CD14-positive monocyte (primary cell): ENCODE measurements around the gene LIMK2. TPM values are rescaled to one million over a fixed set of nuclear protein-coding genes. Genes with fewer than 3 reads are reported as not detected.

Experiments used
- DNase-seq, 3 donors: peaks; one replicate each; pipeline ENCODE4 v3.0.0-alpha.2; 2011 to 2022
- H2AFZ ChIP-seq: 2 replicates; pipeline ENCODE4 v1.6.0; 2012; ENCODE audit warnings: mild to moderate bottlenecking, low read depth, low read length, inconsistent platforms; ENCODE audit not compliant: insufficient read depth, poor library complexity, severe bottlenecking
- H3K27ac ChIP-seq, 2 donors: 1 replicate in 1 of 2; 2 replicates in 1 of 2; pipeline ENCODE4 v1.5.1; 2012 to 2013; ENCODE audit warnings: low read length in 2 of 2, control low read depth in 1 of 2, inconsistent platforms in 1 of 2, low read depth in 1 of 2, mild to moderate bottlenecking in 1 of 2
- H3K27me3 ChIP-seq, 2 donors: one replicate each; pipeline versions ENCODE4 v1.6.0 to v1.6.1; 2011 to 2013; ENCODE audit warnings: low read length in 2 of 2; ENCODE audit not compliant: control insufficient read depth in 2 of 2, insufficient read depth in 2 of 2
- H3K36me3 ChIP-seq, 2 donors: replicated peaks in 1 of 2; 1 replicate in 1 of 2; 2 replicates in 1 of 2; pipeline versions ENCODE4 v1.5.1 to v1.6.1; 2012 to 2013; ENCODE audit warnings: low read length in 2 of 2, control low read depth in 1 of 2, inconsistent platforms in 1 of 2, mild to moderate bottlenecking in 1 of 2; ENCODE audit not compliant: insufficient read depth in 2 of 2, control insufficient read depth in 1 of 2
- H3K4me1 ChIP-seq, 2 donors: 1 replicate in 1 of 2; 2 replicates in 1 of 2; pipeline versions ENCODE4 v1.5.1 to v1.6.1; 2012 to 2013; ENCODE audit warnings: low read length in 2 of 2, control low read depth in 1 of 2, inconsistent platforms in 1 of 2, mild to moderate bottlenecking in 1 of 2, moderate library complexity in 1 of 2; ENCODE audit not compliant: insufficient read depth in 2 of 2, control insufficient read depth in 1 of 2
- H3K4me2 ChIP-seq: replicated peaks from 2 replicates; pipeline ENCODE3; 2012; ENCODE audit warnings: low read length, moderate library complexity, mild to moderate bottlenecking; ENCODE audit not compliant: poor library complexity, severe bottlenecking; ENCODE audit errors: extremely low read depth
- H3K4me3 ChIP-seq, 3 experiments: fragments of 200-600 bp in 1 of 3; sonication (generic) in 1 of 3; replicated peaks in 1 of 3; 1 replicate in 2 of 3; 2 replicates in 1 of 3; pipeline ENCODE4 v1.5.1; 2011 to 2013; ENCODE audit warnings: low read length in 3 of 3, mild to moderate bottlenecking in 3 of 3, control low read depth in 2 of 3, low read depth in 2 of 3, inconsistent platforms in 1 of 3, moderate library complexity in 1 of 3
- H3K79me2 ChIP-seq: 2 replicates; pipeline ENCODE4 v1.6.0; 2012; ENCODE audit warnings: mild to moderate bottlenecking, control low read depth, inconsistent platforms, low read length, moderate library complexity; ENCODE audit not compliant: insufficient read depth
- H3K9ac ChIP-seq: 2 replicates; pipeline ENCODE4 v1.6.0; 2017; ENCODE audit warnings: low read length, mild to moderate bottlenecking; ENCODE audit not compliant: insufficient read depth, poor library complexity, severe bottlenecking
- H3K9me3 ChIP-seq, 2 donors: replicated peaks in 1 of 2; 1 replicate in 1 of 2; 2 replicates in 1 of 2; pipeline versions ENCODE4 v1.5.1 to v1.6.1; 2012 to 2013; ENCODE audit warnings: low read length in 2 of 2, control low read depth in 1 of 2; ENCODE audit not compliant: control insufficient read depth in 1 of 2, insufficient read depth in 1 of 2
- H4K20me1 ChIP-seq: 2 replicates; pipeline ENCODE4 v1.6.0; 2012; ENCODE audit warnings: mild to moderate bottlenecking, low read length, control low read depth, moderate library complexity; ENCODE audit not compliant: insufficient read depth
- H3K27ac Mint-ChIP-seq, 7 donors: one replicate each; pipeline ENCODE4 v1.8.0; 2020; ENCODE audit warnings: mild to moderate bottlenecking in 7 of 7, mixed read lengths in 7 of 7, moderate library complexity in 6 of 7, inconsistent platforms in 2 of 7
- H3K27me3 Mint-ChIP-seq, 3 donors: one replicate each; pipeline ENCODE4 v1.8.0; 2021 to 2022; ENCODE audit warnings: low read depth in 3 of 3, mild to moderate bottlenecking in 3 of 3, mixed read lengths in 3 of 3, moderate library complexity in 3 of 3, inconsistent platforms in 1 of 3
- H3K36me3 Mint-ChIP-seq, 2 donors: one replicate each; pipeline ENCODE4 v1.8.0; 2020; ENCODE audit warnings: mixed read lengths in 2 of 2, inconsistent platforms in 1 of 2, mild to moderate bottlenecking in 1 of 2
- H3K4me1 Mint-ChIP-seq: one replicate; pipeline ENCODE4 v1.8.0; 2020; ENCODE audit warnings: mild to moderate bottlenecking, mixed read lengths
- H3K4me3 Mint-ChIP-seq, 2 donors: one replicate each; pipeline ENCODE4 v1.8.0; 2020; ENCODE audit warnings: mild to moderate bottlenecking in 2 of 2, mixed read lengths in 2 of 2, moderate library complexity in 1 of 2
- H3K9me3 Mint-ChIP-seq, 7 donors: one replicate each; pipeline ENCODE4 v1.8.0; 2020 to 2022; ENCODE audit warnings: mixed read lengths in 7 of 7, mild to moderate bottlenecking in 6 of 7, moderate library complexity in 6 of 7, inconsistent platforms in 2 of 7
- WGBS: methylation state at CpG from one replicate; pipeline ENCODE4 v1.1.5; 2013; ENCODE audit warnings: missing lambda C conversion rate; ENCODE audit not compliant: insufficient coverage; 5-methylcytosine and 5-hydroxymethylcytosine counted together
- intact Hi-C, 2 donors: fragments of 100-400 bp; cut with micrococcal nuclease; formaldehyde crosslinking; loops; one replicate each; pipeline versions ENCODE4 v1.15.0 to v1.15.1; 2023
- polyA plus RNA-seq, 3 donors: library from polyadenylated mRNA; depleted of rRNA in 1 of 3; unstranded in 2 of 3; stranded (reverse) in 1 of 3; fragments of 300-500 nt in 2 of 3; fragments of >200 nt in 1 of 3; fragmentation: Illumina TruSeq in 2 of 3; gene quantifications; 1 replicate in 2 of 3; 2 replicates in 1 of 3; pipeline ENCODE4 v1.2.3, GENCODE V29; 2012 to 2021
- small RNA-seq: library from RNA; depleted of rRNA; stranded (forward); fragments of <200 nt; gene quantifications from one replicate; pipeline ENCODE3, GENCODE V24; 2012; ENCODE audit warnings: low read depth; ENCODE audit not compliant: insufficient read length
- TF ChIP-seq, protein P1 (sequence below): fragments of 200-600 bp; IDR thresholded peaks from one replicate; pipeline ENCODE4 v1.8.0; 2022; ENCODE audit warnings: antibody characterized with exemption, mild to moderate bottlenecking

The LIMK2 gene
- polyA plus RNA-seq, 3 donors = 5.5 to 14.2 (median 10.1) TPM

DNA sequence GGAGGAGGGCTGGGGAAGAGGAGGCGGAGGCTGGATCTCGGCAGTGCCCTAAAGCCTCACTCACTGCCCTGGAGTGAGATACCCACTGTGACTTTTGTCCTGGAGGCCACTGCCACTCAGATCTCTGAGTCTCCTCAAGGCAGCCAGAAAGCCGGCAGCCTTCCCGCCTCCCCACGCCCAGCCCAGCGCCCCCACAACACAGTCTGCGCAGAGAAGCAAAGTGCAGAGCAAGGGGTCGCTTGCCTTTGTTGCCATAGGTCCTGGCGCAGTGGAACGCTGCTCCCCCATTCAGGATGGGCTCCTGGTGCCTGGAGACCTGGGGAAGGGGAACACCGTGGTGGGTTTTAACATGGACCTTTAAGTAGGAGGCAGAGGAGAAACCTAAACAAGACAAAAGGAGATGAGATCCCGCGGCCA, 116.5 kb downstream of the LIMK2 start:
- peak overlapping the region in 1 of 7 donors; percentile 28 for H3K27ac Mint-ChIP-seq
- WGBS = 97% methylated on average over 9 of the region's 13 CpGs

GRCh38 chr22:31329029-31329428, 116.9 kb downstream of the LIMK2 start:
- Mint-ChIP-seq H3K9me3 (peaks cover 0 to 2% (median 0%) of the 10 kb centered on the region in 7 donors), H3K27me3 (peaks cover 0 to 4% (median 0%) of the 10 kb centered on the region in 3 donors), H3K36me3 (peaks cover 87 to 96% of the 10 kb centered on the region in 2 donors), H3K4me3 (no peak overlapping the region), H3K27ac (peak overlapping the region in 1 of 7 donors; percentile 28), H3K4me1 (no peaks in the 10 kb centered on the region)
- intact Hi-C loops = no loop called here
- no peak for DNase-seq
- Histone ChIP-seq H3K9me3 (no peaks in the 10 kb centered on the region), H3K9ac (no peak overlapping the region), H3K27ac (no peak overlapping the region), H4K20me1 (peaks cover 6% of the 10 kb centered on the region), H3K4me1 (no peaks in the 10 kb centered on the region), H3K4me3 (no peak overlapping the region), H3K79me2 (no peaks in the 10 kb centered on the region), H3K4me2 (no peak overlapping the region), H2AFZ (no peak overlapping the region), H3K27me3 (no peaks in the 10 kb centered on the region), H3K36me3 (peaks cover 90 to 100% of the 10 kb centered on the region in 2 donors)
- TF ChIP-seq, protein P1, sequence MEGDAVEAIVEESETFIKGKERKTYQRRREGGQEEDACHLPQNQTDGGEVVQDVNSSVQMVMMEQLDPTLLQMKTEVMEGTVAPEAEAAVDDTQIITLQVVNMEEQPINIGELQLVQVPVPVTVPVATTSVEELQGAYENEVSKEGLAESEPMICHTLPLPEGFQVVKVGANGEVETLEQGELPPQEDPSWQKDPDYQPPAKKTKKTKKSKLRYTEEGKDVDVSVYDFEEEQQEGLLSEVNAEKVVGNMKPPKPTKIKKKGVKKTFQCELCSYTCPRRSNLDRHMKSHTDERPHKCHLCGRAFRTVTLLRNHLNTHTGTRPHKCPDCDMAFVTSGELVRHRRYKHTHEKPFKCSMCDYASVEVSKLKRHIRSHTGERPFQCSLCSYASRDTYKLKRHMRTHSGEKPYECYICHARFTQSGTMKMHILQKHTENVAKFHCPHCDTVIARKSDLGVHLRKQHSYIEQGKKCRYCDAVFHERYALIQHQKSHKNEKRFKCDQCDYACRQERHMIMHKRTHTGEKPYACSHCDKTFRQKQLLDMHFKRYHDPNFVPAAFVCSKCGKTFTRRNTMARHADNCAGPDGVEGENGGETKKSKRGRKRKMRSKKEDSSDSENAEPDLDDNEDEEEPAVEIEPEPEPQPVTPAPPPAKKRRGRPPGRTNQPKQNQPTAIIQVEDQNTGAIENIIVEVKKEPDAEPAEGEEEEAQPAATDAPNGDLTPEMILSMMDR = no peak
- 90% methylated on average over 4 of the region's 4 CpGs for WGBS

More for the DNA sequence above, 116.5 kb downstream of the LIMK2 start:
- peaks cover 0 to 4% (median 0%) of the 10 kb centered on the region in 3 donors for H3K27me3 Mint-ChIP-seq
- H3K4me3 Mint-ChIP-seq = no peak overlapping the region
- Histone ChIP-seq H3K9me3 (no peaks in the 10 kb centered on the region), H3K36me3 (peaks cover 86 to 100% of the 10 kb centered on the region in 2 donors), H3K27me3 (no peaks in the 10 kb centered on the region), H3K9ac (peak overlapping the region; percentile 4), H2AFZ (no peak overlapping the region), H3K27ac (no peak overlapping the region), H3K79me2 (no peaks in the 10 kb centered on the region), H4K20me1 (peaks cover 6% of the 10 kb centered on the region), H3K4me2 (no peak overlapping the region), H3K4me1 (no peaks in the 10 kb centered on the region), H3K4me3 (no peak overlapping the region)
- intact Hi-C loops = no loop called here
- H3K36me3 Mint-ChIP-seq = peaks cover 83 to 96% of the 10 kb centered on the region in 2 donors
- DNase-seq = no peak
- TF ChIP-seq, protein P1 = no peak
- H3K9me3 Mint-ChIP-seq = peaks cover 0 to 2% (median 0%) of the 10 kb centered on the region in 7 donors
- no peaks in the 10 kb centered on the region for H3K4me1 Mint-ChIP-seq

Small RNAs within 50 kb of the gene (small RNA-seq; reads per million reads assigned to genes)
- not detected for gene RF00019
- gene RNA5SP496 = not detected
- gene RNU6-1128P = not detected

Other genes with a start within 250 kb of the LIMK2 start
- gene MORC2, start 243.5 kb upstream of the LIMK2 start, polyA plus RNA-seq = 1 to 10 TPM; 2.1 to 6.0 (median 2.4) TPM
- 10 to 100 TPM in 2 of 3 donors, 1 to 10 TPM in 1; 9.9 to 81.3 (median 13.9) TPM for gene TUG1, start 243.0 kb upstream of the LIMK2 start, polyA plus RNA-seq
- gene SMTN, start 131.0 kb upstream of the LIMK2 start, polyA plus RNA-seq = 10 to 100 TPM in 1 of 3 donors, under 1 TPM in 2; 0.87 to 13.3 (median 0.88) TPM
- gene SELENOM, start 104.7 kb upstream of the LIMK2 start, polyA plus RNA-seq = 1 to 10 TPM; 3.2 to 7.6 (median 3.4) TPM
- gene INPP5J, start 89.3 kb upstream of the LIMK2 start, polyA plus RNA-seq = under 1 TPM in 1 of 3 donors, not detected in 2; 0.03 TPM
- not detected for gene PLA2G3, start 71.8 kb upstream of the LIMK2 start, polyA plus RNA-seq
- gene RNF185, start 52.1 kb upstream of the LIMK2 start, polyA plus RNA-seq = 10 to 100 TPM; 16.0 to 26.5 (median 26.1) TPM
- gene PIK3IP1, start 80.2 kb downstream of the LIMK2 start, polyA plus RNA-seq = 10 to 100 TPM; 21.8 to 37.3 (median 21.9) TPM
- gene PATZ1, start 134.0 kb downstream of the LIMK2 start, polyA plus RNA-seq = 10 to 100 TPM in 1 of 3 donors, 1 to 10 TPM in 2; 1.8 to 10.7 (median 2.0) TPM
- 10 to 100 TPM; 24.7 to 81.3 (median 68.2) TPM for gene DRG1, start 187.3 kb downstream of the LIMK2 start, polyA plus RNA-seq